Measurements from ENCODE around the gene GAL3ST1. TPM values are rescaled to one million over a fixed set of nuclear protein-coding genes. Genes with fewer than 3 reads are reported as not detected.

The GAL3ST1 gene
- total RNA-seq, 1 donor from 2014 or later = 3.0 TPM

GRCh38 chr22:30523646-30524489 lies 50.6 kb downstream of the GAL3ST1 start:
- no peak overlapping the region for H3K4me3 Mint-ChIP-seq (ENCODE audit: unreplicated experiment)
- no peaks in the 10 kb centered on the region for H3K9me3 Mint-ChIP-seq (ENCODE audit: unreplicated experiment)
- H3K27ac Mint-ChIP-seq (ENCODE audit: unreplicated experiment) = peak overlapping the region; percentile 6

DNA sequence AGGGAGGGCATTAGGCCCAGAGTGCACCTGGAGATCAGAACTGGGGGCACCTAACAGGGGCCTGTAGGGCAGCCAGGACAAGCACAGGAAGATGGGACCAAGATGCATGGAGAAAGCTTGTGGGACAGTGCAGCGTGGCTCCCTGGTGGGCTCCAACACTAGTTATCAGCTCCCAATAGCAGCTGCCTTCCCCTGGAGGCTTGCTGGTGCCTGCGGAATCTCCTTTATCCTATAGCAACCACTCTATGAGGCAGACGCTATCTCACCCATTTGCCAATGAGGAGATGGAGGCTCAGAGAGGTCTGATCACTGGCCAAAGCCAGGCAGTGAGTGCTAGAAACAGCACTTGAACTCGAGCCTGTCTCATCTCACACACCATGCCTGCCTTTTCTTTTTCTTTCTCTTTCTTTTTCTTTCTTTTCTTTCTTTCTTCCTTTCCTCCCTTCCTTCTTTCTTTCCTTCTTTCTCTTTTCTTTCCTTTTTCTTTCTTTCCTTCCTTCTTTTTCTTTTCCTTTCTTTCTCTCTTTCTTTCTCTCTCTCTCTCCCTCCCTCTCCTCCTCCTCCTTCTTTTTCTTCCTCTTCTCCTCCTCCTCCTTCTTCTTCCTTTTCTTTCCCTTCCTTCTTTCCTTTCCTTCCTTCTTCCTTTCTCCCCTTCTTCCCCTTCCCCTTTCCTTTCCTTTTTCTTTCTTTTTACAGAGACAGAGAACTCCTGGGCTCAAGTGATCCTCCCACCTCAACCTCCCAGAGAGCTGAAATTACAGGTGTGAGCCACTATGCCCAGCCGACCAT lies 52.9 kb downstream of the GAL3ST1 start:
- no peaks in the 10 kb centered on the region for H3K4me1 Mint-ChIP-seq (ENCODE audit: unreplicated experiment)
- H3K27ac Mint-ChIP-seq (ENCODE audit: unreplicated experiment) = no peak overlapping the region
- no peaks in the 10 kb centered on the region for H3K36me3 Mint-ChIP-seq (ENCODE audit: low read depth, unreplicated experiment)
- no peak for DNase-seq (ENCODE audit: low spot score)
- no peaks in the 10 kb centered on the region for H3K27me3 Mint-ChIP-seq (ENCODE audit: unreplicated experiment)
- no peaks in the 10 kb centered on the region for H3K9me3 Mint-ChIP-seq (ENCODE audit: unreplicated experiment)
- no peak overlapping the region for H3K4me3 Mint-ChIP-seq (ENCODE audit: unreplicated experiment)
- TF ChIP-seq, protein P1, sequence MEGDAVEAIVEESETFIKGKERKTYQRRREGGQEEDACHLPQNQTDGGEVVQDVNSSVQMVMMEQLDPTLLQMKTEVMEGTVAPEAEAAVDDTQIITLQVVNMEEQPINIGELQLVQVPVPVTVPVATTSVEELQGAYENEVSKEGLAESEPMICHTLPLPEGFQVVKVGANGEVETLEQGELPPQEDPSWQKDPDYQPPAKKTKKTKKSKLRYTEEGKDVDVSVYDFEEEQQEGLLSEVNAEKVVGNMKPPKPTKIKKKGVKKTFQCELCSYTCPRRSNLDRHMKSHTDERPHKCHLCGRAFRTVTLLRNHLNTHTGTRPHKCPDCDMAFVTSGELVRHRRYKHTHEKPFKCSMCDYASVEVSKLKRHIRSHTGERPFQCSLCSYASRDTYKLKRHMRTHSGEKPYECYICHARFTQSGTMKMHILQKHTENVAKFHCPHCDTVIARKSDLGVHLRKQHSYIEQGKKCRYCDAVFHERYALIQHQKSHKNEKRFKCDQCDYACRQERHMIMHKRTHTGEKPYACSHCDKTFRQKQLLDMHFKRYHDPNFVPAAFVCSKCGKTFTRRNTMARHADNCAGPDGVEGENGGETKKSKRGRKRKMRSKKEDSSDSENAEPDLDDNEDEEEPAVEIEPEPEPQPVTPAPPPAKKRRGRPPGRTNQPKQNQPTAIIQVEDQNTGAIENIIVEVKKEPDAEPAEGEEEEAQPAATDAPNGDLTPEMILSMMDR (IDR thresholded peaks at IDR 0.05; ENCODE audit: unreplicated experiment) = no peak

More at GRCh38 chr22:30523646-30524489, 50.6 kb downstream of the GAL3ST1 start:
- no peaks in the 10 kb centered on the region for H3K4me1 Mint-ChIP-seq (ENCODE audit: unreplicated experiment)
- H3K36me3 Mint-ChIP-seq (ENCODE audit: low read depth, unreplicated experiment) = no peaks in the 10 kb centered on the region
- TF ChIP-seq, protein P1 (IDR thresholded peaks at IDR 0.05; ENCODE audit: unreplicated experiment) = no peak
- no peak for DNase-seq (ENCODE audit: low spot score)
- no peaks in the 10 kb centered on the region for H3K27me3 Mint-ChIP-seq (ENCODE audit: unreplicated experiment)

DNA sequence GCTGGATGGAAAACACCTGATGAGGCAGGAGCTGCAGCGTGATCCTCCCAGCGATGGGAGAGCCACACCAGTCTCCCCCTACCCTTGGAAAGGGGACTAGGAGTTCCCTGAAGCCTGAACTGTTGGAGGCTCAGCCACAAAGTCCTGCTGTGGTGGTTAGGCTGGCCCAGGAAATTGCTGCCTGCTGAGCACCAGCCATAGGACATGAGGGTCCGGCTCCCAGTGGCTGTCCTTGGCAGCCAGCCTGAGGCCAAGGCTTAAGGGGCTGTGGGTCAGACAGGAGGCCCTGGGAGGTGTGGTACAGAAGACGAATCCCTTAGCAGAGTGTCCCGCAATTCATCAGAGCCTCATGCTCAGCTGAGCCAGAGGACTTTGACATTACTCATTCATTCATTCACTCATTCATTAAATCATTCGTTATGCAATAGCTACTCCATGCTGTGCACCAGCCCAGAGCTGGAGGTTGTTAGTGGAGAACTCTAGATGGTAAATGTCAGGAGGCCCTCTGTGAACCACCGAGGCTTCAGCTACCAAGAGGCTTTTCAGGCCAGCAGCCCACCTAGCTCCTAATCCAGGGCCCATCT lies 54.5 kb downstream of the GAL3ST1 start:
- Mint-ChIP-seq H3K4me1 (ENCODE audit: unreplicated experiment) (no peaks in the 10 kb centered on the region), H3K27ac (ENCODE audit: unreplicated experiment) (no peak overlapping the region)
- TF ChIP-seq, protein P1 (IDR thresholded peaks at IDR 0.05; ENCODE audit: unreplicated experiment) = no peak

GRCh38 chr22:30516731-30517130 lies 57.7 kb downstream of the GAL3ST1 start:
- TF ChIP-seq, protein P1 (IDR thresholded peaks at IDR 0.05; ENCODE audit: unreplicated experiment) = no peak
- Mint-ChIP-seq H3K36me3 (ENCODE audit: low read depth, unreplicated experiment) (no peaks in the 10 kb centered on the region), H3K9me3 (ENCODE audit: unreplicated experiment) (no peaks in the 10 kb centered on the region), H3K4me3 (ENCODE audit: unreplicated experiment) (no peak overlapping the region), H3K27ac (ENCODE audit: unreplicated experiment) (peak overlapping the region; percentile 33), H3K27me3 (ENCODE audit: unreplicated experiment) (peaks cover 2% of the 10 kb centered on the region), H3K4me1 (ENCODE audit: unreplicated experiment) (no peaks in the 10 kb centered on the region)
- DNase-seq (ENCODE audit: low spot score) = no peak

More for the DNA sequence above, 54.5 kb downstream of the GAL3ST1 start:
- Mint-ChIP-seq H3K4me3 (ENCODE audit: unreplicated experiment) (no peak overlapping the region), H3K9me3 (ENCODE audit: unreplicated experiment) (no peaks in the 10 kb centered on the region), H3K36me3 (ENCODE audit: low read depth, unreplicated experiment) (no peaks in the 10 kb centered on the region), H3K27me3 (ENCODE audit: unreplicated experiment) (no peaks in the 10 kb centered on the region)
- no peak for DNase-seq (ENCODE audit: low spot score)
